Neural cell (in vitro differentiated cells): ENCODE results near the gene CYP1A1.

Experiments used
- EZH2 ChIP-seq: fragments of 200-600, 300-800 bp; shearing (Covaris generic), sonication (generic); IDR thresholded peaks from 2 replicates; pipeline ENCODE4 v1.6.1; 2014; ENCODE audit warnings: antibody characterized with exemption, low read length, borderline replicate concordance, mild to moderate bottlenecking; ENCODE audit not compliant: insufficient read depth, poor library complexity, severe bottlenecking
- POLR2AphosphoS5 ChIP-seq: IDR thresholded peaks from 2 replicates; pipeline ENCODE4 v1.6.1; 2012
- RAD21 ChIP-seq: fragments of 450-650 bp; conservative IDR thresholded peaks from 2 replicates; pipeline ENCODE4 v1.6.1; 2014; ENCODE audit warnings: antibody characterized with exemption, mild to moderate bottlenecking, moderate library complexity
- TF ChIP-seq, protein P1 (sequence below): fragments of 450-650 bp; IDR thresholded peaks from 2 replicates; pipeline ENCODE4 v1.5.1; 2014; ENCODE audit warnings: antibody characterized with exemption, mild to moderate bottlenecking, moderate library complexity; ENCODE audit not compliant: poor library complexity, severe bottlenecking

DNA sequence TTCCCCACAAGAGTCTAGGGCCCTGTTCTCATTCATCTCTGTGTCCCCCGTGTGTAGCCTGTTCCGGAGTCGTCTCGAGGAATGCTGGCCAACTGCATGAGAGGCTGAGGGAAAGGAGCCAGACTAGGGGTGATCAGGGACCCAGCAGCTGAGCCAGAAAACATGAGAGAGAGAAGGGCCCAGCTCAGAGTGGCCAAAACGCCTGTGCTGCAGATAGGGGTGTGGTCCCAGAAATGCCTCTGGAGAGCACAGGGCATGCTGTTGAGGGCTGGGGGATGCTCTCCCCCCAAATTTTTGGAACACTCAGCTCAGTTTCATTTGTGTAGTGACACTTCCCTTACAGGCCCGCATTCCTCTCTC, 37.4 kb upstream of the CYP1A1 start:
- TF ChIP-seq, protein P1, sequence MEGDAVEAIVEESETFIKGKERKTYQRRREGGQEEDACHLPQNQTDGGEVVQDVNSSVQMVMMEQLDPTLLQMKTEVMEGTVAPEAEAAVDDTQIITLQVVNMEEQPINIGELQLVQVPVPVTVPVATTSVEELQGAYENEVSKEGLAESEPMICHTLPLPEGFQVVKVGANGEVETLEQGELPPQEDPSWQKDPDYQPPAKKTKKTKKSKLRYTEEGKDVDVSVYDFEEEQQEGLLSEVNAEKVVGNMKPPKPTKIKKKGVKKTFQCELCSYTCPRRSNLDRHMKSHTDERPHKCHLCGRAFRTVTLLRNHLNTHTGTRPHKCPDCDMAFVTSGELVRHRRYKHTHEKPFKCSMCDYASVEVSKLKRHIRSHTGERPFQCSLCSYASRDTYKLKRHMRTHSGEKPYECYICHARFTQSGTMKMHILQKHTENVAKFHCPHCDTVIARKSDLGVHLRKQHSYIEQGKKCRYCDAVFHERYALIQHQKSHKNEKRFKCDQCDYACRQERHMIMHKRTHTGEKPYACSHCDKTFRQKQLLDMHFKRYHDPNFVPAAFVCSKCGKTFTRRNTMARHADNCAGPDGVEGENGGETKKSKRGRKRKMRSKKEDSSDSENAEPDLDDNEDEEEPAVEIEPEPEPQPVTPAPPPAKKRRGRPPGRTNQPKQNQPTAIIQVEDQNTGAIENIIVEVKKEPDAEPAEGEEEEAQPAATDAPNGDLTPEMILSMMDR, result no peak
- no peak for TF ChIP-seq RAD21
- no peak for TF ChIP-seq EZH2
- TF ChIP-seq POLR2AphosphoS5, result no peak
